ENCODE measurements around the gene SDHAF2.

SDHAF2 gene

GRCh38 chr11:61415381-61415780 is 14.5 kb upstream of the SDHAF2 start:
- Histone ChIP-seq H3K4me2 (no peak overlapping the region), H3K9ac (no peak overlapping the region), H3K4me3 (IDR thresholded peaks at IDR 0.05; ENCODE audit: insufficient read depth, low read depth, low read length) (no peak overlapping the region), H4K20me1 (ENCODE audit: insufficient read depth) (no peaks in the 10 kb centered on the region; the same call in 1 of the 2 replicates), H3K4me1 (ENCODE audit: low read depth, poor library complexity, severe bottlenecking) (no peaks in the 10 kb centered on the region), H3K79me2 (ENCODE audit: insufficient read depth, low read depth) (peaks cover 7% of the 10 kb centered on the region; the same call in 1 of the 2 replicates), H2AFZ (ENCODE audit: low read depth) (no peak overlapping the region), H3K27ac (no peak overlapping the region), H3K36me3 (ENCODE audit: insufficient read depth) (peaks cover 5% of the 10 kb centered on the region; the same call in 1 of the 2 replicates), H3K27me3 (ENCODE audit: insufficient read depth, low read depth) (no peaks in the 10 kb centered on the region)
- no peak for TF ChIP-seq CTCF (conservative IDR thresholded peaks at IDR 0.05; ENCODE audit: low read depth, low read length)

GRCh38 chr11:61416941-61417340 is 13.0 kb upstream of the SDHAF2 start:
- Histone ChIP-seq H3K4me3 (IDR thresholded peaks at IDR 0.05; ENCODE audit: insufficient read depth, low read depth, low read length) (no peak overlapping the region), H3K4me1 (ENCODE audit: low read depth, poor library complexity, severe bottlenecking) (no peaks in the 10 kb centered on the region), H3K27me3 (ENCODE audit: insufficient read depth, low read depth) (no peaks in the 10 kb centered on the region), H3K4me2 (no peak overlapping the region), H3K27ac (no peak overlapping the region), H3K36me3 (ENCODE audit: insufficient read depth) (peaks cover 5% of the 10 kb centered on the region; the same call in 1 of the 2 replicates), H3K9ac (no peak overlapping the region), H4K20me1 (ENCODE audit: insufficient read depth) (no peaks in the 10 kb centered on the region), H3K79me2 (ENCODE audit: insufficient read depth, low read depth) (peaks cover 22% of the 10 kb centered on the region; the same call in 1 of the 2 replicates), H2AFZ (ENCODE audit: low read depth) (no peak overlapping the region)
- TF ChIP-seq CTCF (conservative IDR thresholded peaks at IDR 0.05; ENCODE audit: low read depth, low read length), result no peak

- peaks cover 29% of the 10 kb centered on the region; the same call in 1 of the 2 replicates for H3K79me2 ChIP-seq (ENCODE audit: insufficient read depth, low read depth)
- H3K4me3 ChIP-seq (IDR thresholded peaks at IDR 0.05; ENCODE audit: insufficient read depth, low read depth, low read length), result no peak overlapping the region
- no peaks in the 10 kb centered on the region for H3K4me1 ChIP-seq (ENCODE audit: low read depth, poor library complexity, severe bottlenecking)
- TF ChIP-seq CTCF (conservative IDR thresholded peaks at IDR 0.05; ENCODE audit: low read depth, low read length), result no peak
- H3K36me3 ChIP-seq (ENCODE audit: insufficient read depth), result peaks cover 7% of the 10 kb centered on the region; the same call in 1 of the 2 replicates
- H3K27me3 ChIP-seq (ENCODE audit: insufficient read depth, low read depth), result no peaks in the 10 kb centered on the region
- no peak overlapping the region for H3K9ac ChIP-seq
- no peak overlapping the region for H3K4me2 ChIP-seq
- no peak overlapping the region for H2AFZ ChIP-seq (ENCODE audit: low read depth)
- no peak overlapping the region for H3K27ac ChIP-seq
- H4K20me1 ChIP-seq (ENCODE audit: insufficient read depth), result no peaks in the 10 kb centered on the region
These were observed 12.3 kb upstream of the SDHAF2 start for GRCh38 chr11:61417670-61418069.

GRCh38 chr11:61418136-61418535 is 11.8 kb upstream of the SDHAF2 start:
- Histone ChIP-seq H3K9ac (no peak overlapping the region), H3K27me3 (ENCODE audit: insufficient read depth, low read depth) (no peaks in the 10 kb centered on the region), H3K36me3 (ENCODE audit: insufficient read depth) (peaks cover 7% of the 10 kb centered on the region; the same call in 1 of the 2 replicates), H3K4me1 (ENCODE audit: low read depth, poor library complexity, severe bottlenecking) (no peaks in the 10 kb centered on the region), H4K20me1 (ENCODE audit: insufficient read depth) (no peaks in the 10 kb centered on the region), H3K4me2 (no peak overlapping the region), H3K79me2 (ENCODE audit: insufficient read depth, low read depth) (peaks cover 31% of the 10 kb centered on the region; the same call in 1 of the 2 replicates), H3K4me3 (IDR thresholded peaks at IDR 0.05; ENCODE audit: insufficient read depth, low read depth, low read length) (no peak overlapping the region), H2AFZ (ENCODE audit: low read depth) (no peak overlapping the region), H3K27ac (no peak overlapping the region)
- TF ChIP-seq CTCF (conservative IDR thresholded peaks at IDR 0.05; ENCODE audit: low read depth, low read length), result no peak
